WTC11 (cell line): ENCODE measurements around the gene ABCA6.

ENCODE experiments used
- CREB1 ChIP-seq: sonication (generic); formaldehyde crosslinking; IDR thresholded peaks from 2 replicates; pipeline ENCODE4 v1.8.0; 2023; ENCODE audit warnings: mild to moderate bottlenecking, missing genetic modification reagents
- CTCF ChIP-seq: fragments of 200-600 bp; IDR thresholded peaks from 2 replicates; pipeline ENCODE4 v1.8.0; 2022; ENCODE audit warnings: antibody characterized with exemption
- E2F4 ChIP-seq: sonication (generic); formaldehyde crosslinking; IDR thresholded peaks from 2 replicates; pipeline ENCODE4 v1.8.1; 2022; ENCODE audit warnings: low read depth, mild to moderate bottlenecking, moderate library complexity, missing genetic modification reagents, borderline replicate concordance
- ESRRA ChIP-seq: sonication (generic); formaldehyde crosslinking; IDR thresholded peaks from 2 replicates; pipeline ENCODE4 v1.8.1; 2022; ENCODE audit warnings: mild to moderate bottlenecking, missing genetic modification reagents, borderline replicate concordance
- FOXJ3 ChIP-seq: sonication (generic); formaldehyde crosslinking; IDR thresholded peaks from 2 replicates; pipeline ENCODE4 v1.9.0; 2021; ENCODE audit warnings: missing genetic modification reagents, mild to moderate bottlenecking, borderline replicate concordance
- FOXP4 ChIP-seq: sonication (generic); formaldehyde crosslinking; IDR thresholded peaks from 2 replicates; pipeline ENCODE4 v1.8.0; 2022; ENCODE audit warnings: mild to moderate bottlenecking, missing genetic modification reagents
- GABPB1 ChIP-seq: sonication (generic); formaldehyde crosslinking; IDR thresholded peaks from 2 replicates; pipeline ENCODE4 v1.8.1; 2023; ENCODE audit warnings: mild to moderate bottlenecking, missing genetic modification reagents
- JUN ChIP-seq: sonication (generic); formaldehyde crosslinking; IDR thresholded peaks from 2 replicates; pipeline ENCODE4 v1.8.0; 2023; ENCODE audit warnings: mild to moderate bottlenecking, missing genetic modification reagents
- KAT7 ChIP-seq: sonication (generic); formaldehyde crosslinking; IDR thresholded peaks from 2 replicates; pipeline ENCODE4 v1.8.1; 2023; ENCODE audit warnings: missing genetic modification reagents, mild to moderate bottlenecking, borderline replicate concordance
- NR1H2 ChIP-seq: sonication (generic); formaldehyde crosslinking; IDR thresholded peaks from 2 replicates; pipeline ENCODE4 v1.9.0; 2021; ENCODE audit warnings: mild to moderate bottlenecking, moderate library complexity, missing genetic modification reagents
- ZNF121 ChIP-seq: sonication (generic); formaldehyde crosslinking; IDR thresholded peaks from 2 replicates; pipeline ENCODE4 v1.8.0; 2023; ENCODE audit warnings: missing genetic modification reagents

GRCh38 chr17:69103557-69104233 is 38.0 kb downstream of the ABCA6 start:
- TF ChIP-seq CTCF (no peak), ESRRA (CRISPR knock-in tag) (no peak), KAT7 (CRISPR knock-in tag) (no peak), FOXJ3 (CRISPR knock-in tag) (no peak), E2F4 (CRISPR knock-in tag) (no peak), ZNF121 (CRISPR knock-in tag) (no peak), JUN (CRISPR knock-in tag) (no peak), CREB1 (CRISPR knock-in tag) (no peak), GABPB1 (CRISPR knock-in tag) (no peak), FOXP4 (CRISPR knock-in tag) (no peak), NR1H2 (no peak)
